MV-4-11 (cell line): Measurements from ENCODE around the gene PSG1.
"Not testable (repeated sequence)": the region's sequence is repeated elsewhere in the genome, so short reads cannot be mapped to it uniquely, and the experiment has no call there.

Source experiments
- DNase-seq: peaks from one replicate; lab custom pipeline; 2025; lab: John Stamatoyannopoulos, UW

Gene PSG1

DNA sequence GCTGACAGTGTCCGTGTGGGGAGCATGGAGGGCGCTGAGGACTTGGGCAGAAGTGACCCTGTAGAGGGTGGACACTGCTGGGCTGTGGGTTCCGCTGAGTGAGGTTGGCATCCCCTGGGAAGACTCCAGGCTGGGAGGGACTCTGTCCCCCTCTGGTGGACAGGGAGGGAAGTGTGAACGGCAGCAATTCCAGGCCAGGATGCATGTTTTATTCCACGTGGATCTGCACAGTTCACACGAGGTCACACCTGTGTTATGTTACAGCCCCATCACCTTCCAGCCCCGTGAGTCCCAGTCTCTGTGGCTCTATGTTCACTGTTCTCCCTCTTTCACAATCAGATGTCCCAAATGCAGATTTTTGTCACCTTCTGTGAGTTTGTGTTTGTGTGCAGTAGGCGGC is 1.8 kb upstream of the PSG1 start:
- DNase-seq: not testable (repeated sequence)

DNA sequence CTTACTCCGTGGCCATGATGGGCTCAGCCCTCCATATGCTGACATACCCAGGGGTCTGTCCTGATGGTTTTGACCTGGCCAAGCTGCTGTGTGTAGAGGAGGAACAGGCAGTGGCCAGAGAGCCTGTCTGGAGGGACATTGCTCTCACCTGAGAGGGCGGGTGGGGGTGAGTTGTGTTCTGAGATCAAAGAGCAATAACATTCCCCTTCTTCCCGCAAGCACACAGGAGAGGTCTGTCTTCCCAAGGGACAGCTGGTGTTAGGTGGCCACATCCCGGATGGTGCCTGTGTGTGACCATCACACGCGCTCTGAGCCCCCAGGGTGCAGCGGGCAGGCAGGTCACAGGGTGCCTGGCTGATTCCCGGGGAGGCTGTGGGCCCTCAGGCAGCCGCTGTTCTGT is 1.1 kb upstream of the PSG1 start:
- not testable (repeated sequence) for DNase-seq

DNA sequence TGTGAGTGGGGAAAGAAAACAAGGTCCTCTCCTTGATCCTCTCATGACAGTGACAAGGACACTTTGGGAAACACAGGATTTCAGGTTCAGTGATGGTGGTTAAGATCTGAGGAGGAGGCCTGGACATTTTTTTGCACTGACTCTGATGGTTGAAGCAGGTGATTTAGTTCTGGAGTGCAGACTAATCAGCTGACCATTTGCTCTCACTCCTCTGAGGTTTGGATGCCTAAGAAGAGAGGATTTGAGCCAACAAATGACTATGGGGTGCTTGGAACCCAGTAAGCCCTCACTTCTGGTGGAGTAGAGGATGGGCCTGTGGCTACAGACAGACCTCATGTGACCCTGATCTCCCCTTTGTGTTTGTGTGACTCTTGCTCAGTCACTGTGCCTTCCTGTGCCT is 2.9 kb downstream of the PSG1 start:
- DNase-seq: not testable (repeated sequence)

DNA sequence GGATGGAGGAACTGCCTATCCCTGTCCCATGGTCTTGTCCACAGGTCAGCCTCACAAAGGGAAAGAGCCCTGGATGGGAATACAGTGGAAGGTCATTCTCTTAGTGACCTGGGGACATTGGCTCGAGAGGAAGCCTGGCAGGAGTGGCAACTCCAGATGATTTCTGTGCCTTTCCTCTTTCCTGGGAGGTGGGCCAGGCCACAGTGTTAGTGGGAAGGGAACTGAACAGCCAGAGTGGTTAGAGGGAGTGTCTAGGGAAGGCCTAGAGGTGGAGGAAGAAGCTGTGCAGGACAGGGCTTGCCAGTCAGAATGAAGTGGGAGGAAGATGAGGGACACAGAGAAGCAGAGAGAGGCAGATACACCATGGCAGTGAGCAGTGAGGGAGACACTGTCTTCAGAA is 3.6 kb downstream of the PSG1 start:
- DNase-seq: not testable (repeated sequence)

DNA sequence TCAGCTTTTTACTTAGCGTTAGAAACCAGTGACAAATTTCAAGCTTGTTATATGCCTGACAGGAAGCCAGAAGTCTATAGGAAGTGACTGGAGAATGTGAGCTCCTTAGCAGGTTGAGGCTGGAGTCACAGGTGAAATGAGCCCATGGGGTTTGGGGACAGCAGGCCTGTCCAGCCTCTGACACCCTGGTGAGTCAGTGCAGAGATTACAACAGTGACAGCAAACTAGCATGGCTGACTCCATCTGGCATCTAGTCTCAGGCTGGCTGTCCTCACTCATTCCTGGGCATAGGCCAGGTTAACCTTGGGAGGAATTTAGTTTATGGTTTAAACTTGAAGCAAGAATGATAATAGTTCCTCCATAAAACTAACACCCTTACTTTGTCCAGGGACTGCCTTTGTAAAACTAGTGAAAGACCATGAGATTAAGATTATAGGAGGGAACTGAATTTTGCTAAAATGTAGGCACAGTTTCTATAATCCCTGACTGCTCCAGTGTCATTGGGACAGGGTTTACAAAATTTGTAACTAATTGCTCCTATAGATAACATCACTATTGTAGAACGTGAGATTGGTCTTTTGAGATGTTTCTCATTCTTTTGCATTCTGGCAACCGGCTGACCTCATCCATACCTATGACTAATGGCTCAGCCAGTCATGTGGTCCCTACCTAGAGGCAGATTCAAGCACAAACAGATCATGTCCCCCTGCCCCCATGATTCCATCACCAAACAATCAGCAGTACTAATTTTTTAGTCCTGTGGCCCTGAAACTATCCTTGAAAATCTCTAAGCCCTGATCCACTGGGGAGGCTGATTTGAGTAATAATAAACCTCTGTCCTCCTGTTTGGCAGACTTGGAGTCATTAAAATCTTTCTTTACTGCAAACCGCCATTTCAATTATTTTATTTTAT is 4.4 kb downstream of the PSG1 start:
- not testable (repeated sequence) for DNase-seq

DNA sequence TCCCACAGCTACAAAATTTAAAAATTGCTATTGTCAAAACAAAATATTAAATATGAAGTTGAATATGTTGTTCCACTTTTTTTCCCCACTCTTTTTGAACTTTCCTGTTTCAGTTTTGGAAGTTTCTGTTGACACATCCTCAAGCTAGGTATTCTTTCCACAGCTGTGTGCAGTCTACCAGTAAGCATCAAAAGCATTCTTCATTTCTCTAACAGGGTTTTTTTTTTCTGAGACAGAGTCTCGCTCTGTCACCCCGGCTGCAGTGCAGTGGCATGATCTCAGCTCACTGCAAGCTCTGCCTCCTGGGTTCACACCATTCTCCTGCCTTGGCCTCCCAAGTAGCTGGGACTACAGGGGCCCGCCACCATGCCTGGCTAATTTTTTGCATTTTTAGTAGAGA is 5.4 kb downstream of the PSG1 start:
- not testable (repeated sequence) for DNase-seq

DNA sequence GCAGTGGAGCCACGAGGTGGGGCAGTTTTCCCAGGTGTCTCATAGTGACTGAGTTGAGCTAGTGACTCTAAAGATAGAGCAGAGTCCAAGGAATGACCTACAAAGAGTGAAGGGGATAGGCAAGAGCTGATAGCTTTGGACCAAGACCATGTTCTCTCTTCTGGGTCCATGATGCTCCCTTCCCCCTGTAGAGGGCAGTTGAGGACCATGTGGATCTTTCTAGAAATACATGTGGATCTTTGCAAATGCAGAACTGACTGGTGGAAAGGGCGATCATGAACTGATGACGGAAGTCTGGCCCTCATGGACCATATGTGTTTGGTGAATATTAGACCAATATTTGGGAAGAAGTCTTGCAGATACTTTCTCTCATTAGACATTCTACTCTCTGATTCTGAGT is 6.9 kb downstream of the PSG1 start:
- no peak for DNase-seq

DNA sequence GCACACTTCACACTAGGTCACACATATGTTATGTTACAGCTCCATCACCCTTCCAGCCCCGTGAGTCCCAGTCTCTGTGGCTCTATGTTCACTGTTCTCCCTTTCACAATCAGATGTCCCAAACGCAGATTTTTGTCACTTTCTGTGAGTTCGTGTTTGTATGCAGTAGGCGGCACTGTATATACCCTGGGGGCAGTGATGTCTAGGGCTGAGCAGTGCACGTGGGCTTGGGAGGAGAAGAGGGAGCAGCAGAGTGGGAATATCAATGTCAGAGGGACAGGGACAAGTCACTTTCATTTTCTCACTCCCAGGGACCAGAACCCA is 22.0 kb downstream of the PSG1 start:
- DNase-seq: no peak

DNA sequence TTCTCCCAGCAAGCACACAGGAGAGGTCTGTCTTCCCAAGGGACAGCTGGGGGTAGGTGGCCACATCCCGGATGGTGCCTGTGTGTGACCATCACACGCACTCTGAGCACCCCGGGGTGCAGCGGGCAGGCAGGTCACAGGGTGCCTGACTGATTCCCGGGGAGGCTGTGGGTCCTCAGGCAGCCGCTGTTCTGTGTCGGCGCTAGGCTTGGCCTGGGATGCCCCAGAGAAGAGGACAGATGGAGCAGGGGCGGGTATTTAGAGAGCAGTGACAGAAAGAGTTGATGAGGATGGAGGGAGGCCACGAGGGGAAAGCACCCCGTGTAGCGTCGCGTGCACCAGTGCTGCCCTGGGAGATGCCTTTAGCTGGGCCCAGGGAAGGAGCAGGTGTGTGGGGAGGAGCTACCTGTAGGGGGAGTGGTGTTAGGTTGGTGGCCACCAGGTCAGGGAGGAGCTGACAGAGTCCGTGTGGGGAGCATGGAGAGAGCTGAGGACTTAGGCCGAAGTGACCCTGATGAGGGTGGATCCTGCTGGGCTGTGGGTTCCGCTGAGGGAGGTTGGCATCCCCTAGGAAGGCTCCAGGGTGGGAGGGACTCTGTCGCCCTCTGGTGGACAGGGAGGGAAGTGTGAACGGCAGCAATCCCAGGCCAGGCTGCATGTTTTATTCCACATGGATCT is 22.5 kb downstream of the PSG1 start:
- not testable (repeated sequence) for DNase-seq

DNA sequence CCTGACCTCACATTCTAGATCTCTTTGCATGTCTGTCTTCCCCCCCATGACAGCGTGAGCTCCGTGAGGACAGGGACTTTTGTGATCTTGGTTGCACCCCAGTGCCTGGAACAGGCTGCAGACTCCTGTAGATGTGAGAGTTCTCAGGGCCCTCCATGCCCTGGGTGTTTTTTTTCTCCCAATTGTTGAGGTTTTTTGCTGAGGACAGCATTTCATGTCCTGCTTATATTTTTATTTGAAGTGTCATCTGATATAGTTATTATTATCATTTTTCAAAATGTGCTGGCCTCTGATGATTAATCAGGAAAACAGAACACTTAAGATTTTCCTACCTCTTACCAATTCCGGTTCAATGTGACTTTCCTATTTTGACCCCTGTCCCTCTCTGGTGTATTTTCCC is 24.8 kb downstream of the PSG1 start:
- DNase-seq: not testable (repeated sequence)

DNA sequence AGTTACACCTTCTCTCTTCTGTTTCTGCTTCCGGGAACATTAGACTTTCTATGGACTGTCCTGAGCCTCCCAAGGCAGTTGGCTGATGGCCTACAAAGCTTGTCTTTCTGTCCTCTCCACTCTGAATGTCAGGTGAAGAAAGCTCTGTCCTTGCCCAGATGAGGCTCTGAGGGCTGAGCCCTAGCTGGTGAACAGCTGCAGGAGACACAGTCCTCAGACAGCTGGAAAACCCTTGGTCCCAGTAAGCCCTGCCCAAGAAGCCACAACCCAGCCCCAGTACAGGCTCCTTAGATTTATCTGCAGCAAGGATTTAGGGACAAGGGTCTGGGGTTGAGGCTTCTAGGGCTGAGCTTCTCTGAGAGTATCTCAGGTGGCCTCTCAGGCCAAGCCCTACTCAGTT is 26.3 kb downstream of the PSG1 start:
- DNase-seq: not testable (repeated sequence)

DNA sequence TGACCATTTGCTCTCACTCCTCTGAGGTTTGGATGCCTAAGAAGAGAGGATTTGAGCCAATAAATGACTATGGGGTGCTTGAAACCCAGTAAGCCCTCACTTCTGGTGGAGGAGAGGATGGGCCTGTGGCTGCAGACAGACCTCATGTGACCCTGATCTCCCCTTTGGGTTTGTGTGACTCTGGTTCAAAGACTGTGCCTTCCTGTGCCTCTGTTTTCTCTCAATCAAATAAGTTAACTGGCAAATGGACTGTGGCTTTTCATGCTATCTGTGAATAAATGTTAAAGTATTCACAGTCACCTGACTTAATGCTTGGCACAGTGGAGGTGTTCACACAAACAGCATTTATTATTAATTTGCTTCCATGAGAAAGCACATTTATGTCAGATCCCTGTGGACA is 26.7 kb downstream of the PSG1 start:
- not testable (repeated sequence) for DNase-seq

DNA sequence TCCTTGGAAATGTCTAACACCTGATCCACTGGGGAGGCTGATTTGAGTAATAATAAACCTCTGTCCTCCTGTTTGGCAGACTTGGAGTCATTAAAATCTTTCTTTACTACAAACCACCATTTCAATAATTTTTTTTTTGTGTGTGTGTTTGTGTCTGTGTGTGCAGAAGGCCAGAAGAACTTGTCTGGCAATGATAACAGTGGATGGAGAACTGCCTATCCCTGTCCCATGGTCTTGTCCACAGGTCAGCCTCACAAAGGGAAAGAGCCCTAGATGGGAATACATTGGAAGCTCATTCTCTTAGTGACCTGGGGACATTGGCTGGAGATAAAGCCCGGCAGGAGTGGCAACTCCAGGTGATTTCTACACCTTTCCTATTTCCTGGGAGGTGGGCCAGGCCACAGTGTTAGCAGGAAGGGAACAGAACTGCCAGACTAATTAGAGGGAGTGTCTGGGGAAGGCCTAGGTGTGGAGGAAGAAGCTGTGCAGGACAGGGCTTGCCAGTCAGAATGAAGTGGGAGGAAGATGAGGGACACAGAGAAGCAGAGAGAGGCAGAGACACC is 27.7 kb downstream of the PSG1 start:
- not testable (repeated sequence) for DNase-seq

DNA sequence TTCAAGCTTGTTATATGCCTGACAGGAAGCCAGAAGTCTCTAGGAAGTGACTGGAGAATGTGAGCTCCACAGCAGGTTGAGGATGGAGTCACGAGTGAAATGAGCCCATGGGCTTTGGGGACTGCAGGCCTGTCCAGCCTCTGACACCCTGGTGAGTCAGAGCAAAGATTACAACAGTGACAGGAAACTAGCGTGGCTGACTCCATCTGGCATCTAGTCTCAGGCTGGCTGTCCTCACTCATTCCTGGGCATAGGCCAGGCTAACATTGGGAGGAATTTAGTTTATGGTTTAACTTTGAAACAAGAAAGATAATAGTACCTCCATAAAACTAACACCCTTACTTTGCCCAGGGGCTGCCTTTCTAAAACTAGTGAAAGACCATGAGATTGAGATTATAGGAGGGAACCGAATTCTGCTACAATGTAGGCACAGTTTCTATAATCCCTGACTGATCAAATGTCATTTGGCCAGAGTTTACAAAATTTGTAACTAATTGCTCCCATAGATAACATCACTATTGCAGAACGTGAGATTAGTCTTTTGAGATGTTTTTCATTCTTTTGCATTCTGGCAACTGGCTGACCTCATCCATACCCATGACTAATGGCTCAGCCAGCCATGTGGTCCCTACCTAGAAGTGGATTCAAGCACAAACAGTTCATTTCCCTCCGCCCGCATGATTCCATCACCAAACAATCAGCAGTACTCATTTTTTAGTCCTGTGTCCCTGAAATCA is 28.4 kb downstream of the PSG1 start:
- DNase-seq: peak; percentile 20

DNA sequence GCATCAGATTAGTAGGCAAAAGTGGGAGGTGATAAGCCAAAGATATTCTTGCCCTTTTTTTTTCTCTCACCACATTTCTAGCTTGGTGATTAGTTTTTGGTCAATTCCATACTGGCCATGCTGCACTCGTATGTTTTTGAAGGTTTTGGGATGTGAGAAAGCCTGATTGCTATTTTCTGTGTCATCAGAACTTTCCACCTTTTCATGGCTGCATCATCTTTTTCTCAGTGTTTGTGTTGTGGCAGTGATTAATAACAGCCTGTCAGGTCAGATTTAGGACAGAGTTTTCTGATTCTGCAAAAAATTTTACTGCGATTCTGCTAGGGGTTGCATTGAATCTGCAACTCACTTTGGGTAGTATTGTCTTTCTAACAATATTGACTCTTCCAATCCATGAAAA is 32.9 kb downstream of the PSG1 start:
- no peak for DNase-seq

DNA sequence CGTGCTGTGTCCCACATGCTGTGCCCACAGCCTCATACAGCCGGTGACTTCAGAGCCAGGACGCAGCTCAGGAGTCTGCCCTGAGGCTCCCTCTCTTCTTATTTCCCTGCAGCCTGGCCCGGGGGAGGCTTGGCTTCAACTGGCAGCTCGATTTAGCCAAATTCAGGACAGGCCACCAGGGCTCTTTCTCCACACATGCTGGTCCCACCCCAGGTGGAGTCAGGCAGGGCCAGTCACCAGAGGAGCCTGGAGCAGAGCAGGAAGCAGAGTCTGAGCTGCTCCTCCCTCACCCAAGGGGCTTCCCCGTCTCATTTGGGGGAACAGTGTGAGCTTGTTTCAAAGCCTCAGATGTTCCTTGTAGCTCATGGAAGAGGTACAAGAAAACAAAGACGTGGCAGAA is 35.9 kb downstream of the PSG1 start:
- DNase-seq: not testable (repeated sequence)

DNA sequence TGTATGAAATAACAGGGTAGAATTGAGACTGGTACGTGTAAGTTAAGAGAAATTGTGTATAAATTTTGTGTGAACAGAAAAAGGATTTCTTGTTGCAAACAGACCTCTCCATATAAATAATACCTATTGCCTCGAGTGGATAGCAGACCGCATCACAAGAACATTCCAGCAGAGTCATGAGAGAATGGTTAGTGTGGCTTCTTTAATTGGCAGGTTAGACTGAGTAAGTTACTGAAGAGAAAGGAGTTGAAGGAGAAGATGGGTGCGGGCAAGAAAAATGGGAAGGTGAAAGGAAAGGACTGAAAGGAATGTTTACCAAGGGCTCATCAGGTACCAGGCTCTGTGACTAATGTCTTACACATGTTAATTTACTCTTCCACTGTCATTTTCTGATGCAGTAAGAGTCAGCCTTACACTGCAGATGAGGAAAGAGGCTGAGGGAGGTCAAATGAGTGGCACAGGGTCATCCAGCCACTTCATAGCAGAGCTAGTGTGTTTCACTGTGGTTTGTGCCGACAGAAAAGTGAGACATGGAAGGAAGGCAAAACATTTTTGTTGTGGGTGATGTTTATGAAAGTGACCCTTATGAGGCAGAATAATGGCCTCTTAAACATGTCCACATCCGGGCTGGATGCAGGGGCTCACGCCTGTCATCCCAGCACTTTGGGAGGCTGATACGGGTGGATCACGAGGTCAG is 46.6 kb downstream of the PSG1 start:
- DNase-seq: not testable (repeated sequence)

DNA sequence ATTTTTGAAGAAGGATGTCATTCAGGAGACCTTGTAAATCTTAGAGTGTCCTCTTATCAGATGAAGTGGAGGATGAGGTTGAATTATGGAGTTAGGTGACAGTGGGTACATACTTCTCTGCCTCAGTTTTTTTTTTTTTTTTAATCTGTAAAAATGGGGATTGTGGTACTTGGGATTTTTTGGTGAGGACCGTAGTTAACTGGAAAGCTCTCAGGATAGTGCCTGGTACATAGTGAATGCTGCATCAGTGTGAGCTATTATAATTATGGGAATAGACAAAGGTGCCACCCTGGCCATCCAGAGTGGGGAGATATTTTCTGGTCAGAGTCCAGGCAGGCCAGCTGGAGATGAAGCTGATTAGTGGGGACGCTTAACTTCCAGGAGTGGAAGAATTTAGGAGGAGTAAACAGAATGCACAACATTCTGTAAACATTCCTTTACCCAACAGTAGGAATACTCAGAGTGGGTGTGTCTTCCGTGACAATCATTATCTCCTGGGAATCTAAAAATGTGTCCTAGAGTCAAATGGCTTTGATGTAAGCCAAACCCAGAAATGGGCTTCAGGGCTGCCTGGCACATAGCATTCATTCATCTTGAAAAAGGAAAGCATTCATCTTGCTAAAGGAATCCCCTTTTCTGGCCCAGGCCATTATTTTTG is 47.4 kb downstream of the PSG1 start:
- DNase-seq: not testable (repeated sequence)

DNA sequence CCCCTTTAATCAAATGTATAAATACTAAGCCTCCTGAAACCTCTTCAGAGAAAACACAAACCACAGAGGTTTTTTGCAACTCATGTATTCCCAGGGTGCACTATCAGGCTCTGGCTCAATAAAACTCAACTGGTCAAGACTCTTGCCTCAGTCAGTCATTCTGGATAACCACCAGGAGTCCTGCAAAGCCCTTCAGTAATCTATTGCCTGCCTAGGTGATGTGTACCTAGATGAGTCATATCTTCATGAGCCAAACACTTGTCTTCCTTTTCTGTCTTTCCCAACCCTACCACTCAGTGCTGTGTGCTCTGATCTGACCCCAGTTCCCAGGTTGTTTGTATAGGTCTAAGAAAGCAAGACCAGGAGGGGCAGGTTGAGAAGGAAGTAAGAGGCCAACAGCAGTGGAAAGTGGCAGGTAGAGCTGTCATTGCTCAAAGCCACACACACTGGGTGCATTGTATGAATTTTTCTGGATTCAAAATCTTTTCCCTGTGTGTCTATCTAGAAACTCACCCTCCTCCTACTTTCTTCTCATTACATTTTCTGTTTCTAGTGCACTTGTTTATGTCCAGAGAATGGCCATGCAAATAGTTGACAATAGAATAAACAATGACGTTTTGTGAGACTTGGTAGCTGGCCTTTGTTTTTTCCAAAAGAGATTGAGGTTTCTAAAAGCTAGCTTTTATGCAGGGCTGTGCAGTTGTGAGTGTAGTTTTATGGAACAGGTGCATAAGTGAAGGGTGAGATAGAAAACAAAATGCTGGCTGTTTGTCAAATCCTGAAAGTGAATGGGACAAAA is 48.1 kb downstream of the PSG1 start:
- no peak for DNase-seq

DNA sequence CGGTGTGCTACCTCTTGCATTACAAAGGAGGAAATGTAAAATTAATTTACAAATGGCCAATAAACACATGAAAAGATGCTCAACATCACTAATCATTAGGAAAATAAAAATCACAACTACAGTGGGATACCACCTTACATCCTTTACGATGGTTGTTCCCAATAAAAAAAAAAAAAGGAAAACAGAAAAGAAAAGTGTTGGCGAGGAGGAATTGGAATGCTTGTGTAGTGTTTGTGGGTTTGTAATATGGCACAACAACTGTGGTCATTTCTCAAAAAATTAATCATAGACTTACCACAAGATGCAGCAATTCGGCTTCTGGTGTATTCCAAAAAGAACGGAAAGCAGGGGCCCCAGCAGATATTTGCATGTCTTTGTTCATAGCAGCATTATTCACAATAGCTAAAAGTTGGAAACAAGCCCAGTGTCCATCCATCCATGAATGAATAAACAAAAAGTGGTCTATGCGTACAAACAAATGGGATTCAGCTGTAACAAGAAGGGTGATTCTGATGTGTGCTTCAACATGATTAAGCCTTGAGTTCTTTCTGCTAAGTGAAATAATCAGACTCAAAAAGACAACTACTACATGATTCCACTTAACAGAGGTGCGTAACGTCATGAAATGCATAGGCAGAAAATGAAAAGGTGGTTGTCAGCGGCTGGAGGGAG is 58.1 kb downstream of the PSG1 start:
- not testable (repeated sequence) for DNase-seq
